Lung (tissue), 12 donors: ENCODE data around the gene CELF1. TPM values are rescaled to one million over a fixed set of nuclear protein-coding genes. Genes with fewer than 3 reads are reported as not detected.

Experiments used
- ATAC-seq: fragments of 200-7000 bp; cut with Tn5 transposase; one replicate; pipeline ENCODE4 v1.9.1; 2020; ENCODE audit warnings: moderate number of reproducible peaks; ENCODE audit not compliant: insufficient read depth, low FRiP score
- DNase-seq, 3 donors: peaks; one replicate each; pipeline ENCODE4 v3.0.0-alpha.2; 2013 to 2017
- H3K27ac ChIP-seq, 2 donors: one replicate each; pipeline ENCODE4 v1.5.1; 2013; ENCODE audit warnings: mild to moderate bottlenecking in 2 of 2, moderate library complexity in 2 of 2, control low read depth in 1 of 2, inconsistent platforms in 1 of 2, low read depth in 1 of 2, low read length in 1 of 2
- H3K27me3 ChIP-seq, 3 donors: one replicate each; pipeline ENCODE4 v1.5.1; 2013; ENCODE audit warnings: low read length in 2 of 3; ENCODE audit not compliant: control insufficient read depth in 3 of 3, insufficient read depth in 3 of 3
- H3K36me3 ChIP-seq, 4 donors: one replicate each; pipeline ENCODE4 v1.5.1; 2013; ENCODE audit warnings: low read length in 4 of 4, mild to moderate bottlenecking in 1 of 4, moderate library complexity in 1 of 4; ENCODE audit not compliant: control insufficient read depth in 4 of 4, insufficient read depth in 4 of 4
- H3K4me1 ChIP-seq, 5 donors: one replicate each; pipeline ENCODE4 v1.5.1; 2013; ENCODE audit warnings: low read length in 5 of 5, mild to moderate bottlenecking in 2 of 5, moderate library complexity in 1 of 5; ENCODE audit not compliant: control insufficient read depth in 5 of 5, insufficient read depth in 5 of 5
- H3K4me3 ChIP-seq: one replicate; pipeline ENCODE4 v1.5.1; 2013; ENCODE audit warnings: mild to moderate bottlenecking, control low read depth, moderate library complexity
- H3K9ac ChIP-seq, 2 donors: one replicate each; pipeline ENCODE4 v1.5.1; 2013; ENCODE audit warnings: low read length in 2 of 2, control low read depth in 1 of 2; ENCODE audit not compliant: insufficient read depth in 1 of 2
- H3K9me3 ChIP-seq, 4 donors: one replicate each; pipeline ENCODE4 v1.5.1; 2013; ENCODE audit warnings: low read length in 3 of 4, mild to moderate bottlenecking in 1 of 4, moderate library complexity in 1 of 4; ENCODE audit not compliant: control insufficient read depth in 4 of 4, insufficient read depth in 3 of 4
- CTCF ChIP-seq: IDR thresholded peaks from 2 replicates; pipeline ENCODE4 v1.5.1; 2012; ENCODE audit warnings: mild to moderate bottlenecking; ENCODE audit errors: control extremely low read depth, extremely low read depth
- WGBS, 2 donors: extraction: QIAGEN DNeasy Blood & Tissue Kit; methylation state at CpG; one replicate each; pipeline ENCODE4 v1.1.7; 2013; 5-methylcytosine and 5-hydroxymethylcytosine counted together
- polyA plus RNA-seq, 2 donors: library from polyadenylated mRNA; stranded (reverse); fragments of 200-250 nt; gene quantifications; one replicate each; pipeline ENCODE4 v1.2.1, GENCODE V29; 2013
- total RNA-seq, 2 donors: library from RNA; depleted of rRNA in 1 of 2; stranded (reverse); fragments of >200 nt in 1 of 2; gene quantifications; one replicate each; pipeline ENCODE4 v1.2.1, GENCODE V29; 2014 to 2021
- donor health status: control.
- donor health status: control.
- donor health status: Bipolar disorder and iron deficiency.
- donor health status: healthy.
- donor health status: DM: yes; HTN: yes; CAD: no.

The CELF1 gene
- total and polyA plus RNA-seq, 4 donors = 32.2 to 184 (median 63.8) TPM

GRCh38 chr11:47435687-47436086 lies 117.2 kb downstream of the CELF1 start:
- no peaks in the 10 kb centered on the region for H3K27me3 ChIP-seq
- 80 to 96% methylated on average over 3 of the region's 3 CpGs for WGBS, 2 donors
- no peak for TF ChIP-seq CTCF
- DNase-seq (no peak), ATAC-seq (no peak)
- no peak overlapping the region for H3K9ac ChIP-seq
- no peak overlapping the region for H3K4me3 ChIP-seq
- no peaks in the 10 kb centered on the region for H3K36me3 ChIP-seq
- peaks cover 0 to 4% (median 0%) of the 10 kb centered on the region in 5 donors for H3K4me1 ChIP-seq
- no peak overlapping the region for H3K27ac ChIP-seq
- H3K9me3 ChIP-seq = no peaks in the 10 kb centered on the region

GRCh38 chr11:47434011-47434786 lies 118.7 kb downstream of the CELF1 start:
- H3K9me3 ChIP-seq = no peaks in the 10 kb centered on the region
- peaks cover 0 to 4% (median 0%) of the 10 kb centered on the region in 5 donors for H3K4me1 ChIP-seq
- no peak overlapping the region for H3K27ac ChIP-seq
- TF ChIP-seq CTCF = no peak
- DNase-seq = peak in 1 of 3 donors; percentile 21
- H3K27me3 ChIP-seq = no peaks in the 10 kb centered on the region
- ATAC-seq = no peak
- WGBS, 2 donors = 84 to 92% methylated on average over 7 of the region's 7 CpGs
- H3K9ac ChIP-seq = no peak overlapping the region
- no peaks in the 10 kb centered on the region for H3K36me3 ChIP-seq
- H3K4me3 ChIP-seq = no peak overlapping the region

GRCh38 chr11:47433157-47433556 lies 119.8 kb downstream of the CELF1 start:
- DNase-seq (no peak), ATAC-seq (no peak)
- TF ChIP-seq CTCF = no peak
- Histone ChIP-seq H3K9me3 (no peaks in the 10 kb centered on the region), H3K27ac (no peak overlapping the region), H3K36me3 (no peaks in the 10 kb centered on the region), H3K4me3 (no peak overlapping the region), H3K4me1 (peaks cover 0 to 4% (median 0%) of the 10 kb centered on the region in 5 donors), H3K9ac (no peak overlapping the region), H3K27me3 (no peaks in the 10 kb centered on the region)
- WGBS, 2 donors = 79 to 92% methylated on average over 3 of the region's 3 CpGs
